SJCRH30 (cell line): ENCODE measurements around the gene LCMT1. TPM values are rescaled to one million over a fixed set of nuclear protein-coding genes. Genes with fewer than 3 reads are reported as not detected.
"Not testable (repeated sequence)": the region's sequence is repeated elsewhere in the genome, so short reads cannot be mapped to it uniquely, and the experiment has no call there.

Experiments used
- DNase-seq, 2 experiments: peaks; one replicate each; pipeline ENCODE4 v3.0.0-alpha.2; 2015 to 2020
- H3K27ac ChIP-seq: fragments of 250-450 bp; sonication (Bioruptor Pico); 2 replicates; pipeline ENCODE4 v1.5.1; 2020; ENCODE audit warnings: mild to moderate bottlenecking, moderate library complexity
- H3K27me3 ChIP-seq: fragments of 250-450 bp; sonication (Bioruptor Pico); 2 replicates; pipeline ENCODE4 v1.5.1; 2020; ENCODE audit warnings: mild to moderate bottlenecking, moderate library complexity
- H3K36me3 ChIP-seq: fragments of 250-450 bp; sonication (Bioruptor Pico); 2 replicates; pipeline ENCODE4 v1.5.1; 2020; ENCODE audit warnings: mild to moderate bottlenecking, moderate library complexity
- H3K4me1 ChIP-seq: fragments of 250-450 bp; sonication (Bioruptor Pico); 2 replicates; pipeline ENCODE4 v1.5.1; 2020; ENCODE audit warnings: mild to moderate bottlenecking, moderate library complexity
- H3K4me3 ChIP-seq: fragments of 250-450 bp; sonication (Bioruptor Pico); 2 replicates; pipeline ENCODE4 v1.5.1; 2020; ENCODE audit warnings: mild to moderate bottlenecking, moderate library complexity
- H3K9me3 ChIP-seq: fragments of 250-450 bp; sonication (Bioruptor Pico); replicated peaks from 2 replicates; pipeline ENCODE4 v1.5.1; 2020; ENCODE audit warnings: mild to moderate bottlenecking, moderate library complexity
- total RNA-seq: library from RNA; depleted of rRNA; stranded (reverse); fragments of >200 nt; shearing (Covaris generic); gene quantifications from 2 replicates; pipeline ENCODE4 v1.2.3, GENCODE V29; 2014

Gene LCMT1
- total RNA-seq, 1 experiment from 2014 or later = 31.7 TPM

DNA sequence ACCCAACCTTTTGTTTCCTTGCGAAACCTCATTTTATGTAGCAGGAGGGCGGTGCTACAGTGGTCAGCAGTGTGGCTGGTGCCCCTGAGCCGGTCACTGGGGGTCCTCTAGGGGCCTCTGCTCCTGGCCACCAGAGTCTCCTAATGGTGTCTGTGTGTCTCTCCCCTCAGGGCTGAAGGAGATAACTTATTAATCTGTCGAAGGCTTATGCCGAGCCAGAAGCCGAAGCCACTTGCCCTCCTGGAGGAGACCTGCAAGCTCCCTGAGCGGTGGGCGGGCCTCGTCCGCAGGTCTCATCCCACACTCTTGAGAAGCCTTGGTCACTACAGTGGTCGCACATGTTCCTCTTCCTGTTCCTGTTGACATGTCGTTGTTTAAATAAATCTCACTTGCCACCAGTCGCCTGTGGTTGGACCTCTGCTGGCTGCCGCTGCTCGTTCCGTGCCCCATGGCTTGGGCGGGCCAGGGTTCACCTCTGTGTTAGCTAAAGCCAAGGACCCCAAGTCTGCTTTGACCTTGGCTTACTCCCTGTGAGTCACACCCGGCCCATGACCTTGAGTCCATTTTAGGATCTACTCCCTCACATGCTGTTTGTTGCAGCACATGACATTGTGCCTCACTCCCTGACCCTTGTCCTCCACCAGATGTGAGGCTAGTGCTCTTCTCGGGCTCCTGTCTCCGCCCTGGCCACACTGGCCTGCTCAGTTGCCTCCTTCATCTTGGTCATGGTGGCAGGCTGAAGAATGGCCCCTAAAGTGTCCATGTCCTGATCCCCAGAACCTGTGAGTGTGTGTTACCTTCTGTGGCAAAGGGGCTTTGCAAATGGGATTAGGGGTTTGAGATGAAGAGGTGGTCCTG is 66.5 kb downstream of the LCMT1 start:
- Histone ChIP-seq H3K9me3 (no peaks in the 10 kb centered on the region), H3K36me3 (no peaks in the 10 kb centered on the region; the same call in 1 of the 2 replicates), H3K4me3 (no peak overlapping the region), H3K27me3 (no peaks in the 10 kb centered on the region), H3K27ac (no peak overlapping the region), H3K4me1 (no peaks in the 10 kb centered on the region)
- DNase-seq = no peak

DNA sequence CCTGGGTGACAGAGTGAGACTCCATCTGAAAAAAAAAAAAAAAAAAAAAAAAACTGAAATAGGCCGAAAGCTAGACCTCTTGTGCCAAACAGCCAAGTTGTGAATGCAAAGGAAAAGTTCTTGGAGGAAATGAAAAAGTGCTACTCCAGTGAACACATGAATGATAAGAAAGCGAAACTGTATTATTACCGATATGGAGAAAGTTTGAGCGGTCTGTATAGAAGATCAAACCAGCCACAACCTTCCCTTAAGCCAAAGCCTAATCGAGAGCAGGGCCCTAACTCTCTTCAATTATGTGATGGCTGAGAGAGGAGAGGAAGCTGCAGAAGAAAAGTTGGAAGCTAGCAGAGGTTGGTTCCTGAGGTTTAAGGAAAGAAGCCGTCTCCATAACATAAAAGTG is 69.7 kb downstream of the LCMT1 start:
- H3K9me3 ChIP-seq, H3K4me1 ChIP-seq, H3K27me3 ChIP-seq, H3K36me3 ChIP-seq, H3K27ac ChIP-seq, H3K4me3 ChIP-seq, DNase-seq: not testable (repeated sequence)

DNA sequence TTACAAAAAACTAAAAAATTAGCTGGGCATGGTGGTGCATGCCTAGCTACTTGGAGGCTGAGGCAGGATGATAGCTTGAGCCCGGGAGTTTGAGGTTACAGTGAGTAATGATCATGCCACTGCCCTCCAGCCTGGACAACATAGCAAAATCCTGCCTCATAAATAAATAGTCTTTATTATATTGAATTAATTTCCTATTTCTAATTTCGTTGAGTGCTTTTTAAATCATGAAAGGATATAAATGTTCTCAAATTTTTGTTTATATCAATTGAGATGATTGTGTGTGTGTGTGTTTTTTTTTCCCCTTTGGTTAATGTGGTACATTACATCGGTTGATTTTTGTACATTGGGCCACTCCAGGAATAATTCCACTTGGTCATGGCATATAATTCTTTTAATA is 73.2 kb downstream of the LCMT1 start:
- Histone ChIP-seq H3K27ac (no peak overlapping the region), H3K4me3 (no peak overlapping the region), H3K27me3 (no peaks in the 10 kb centered on the region), H3K4me1 (no peaks in the 10 kb centered on the region), H3K36me3 (no peaks in the 10 kb centered on the region), H3K9me3 (no peaks in the 10 kb centered on the region)
- DNase-seq = no peak

- no peak for DNase-seq
Observed at GRCh38 chr16:25187491-25187795, 75.9 kb downstream of the LCMT1 start.

DNA sequence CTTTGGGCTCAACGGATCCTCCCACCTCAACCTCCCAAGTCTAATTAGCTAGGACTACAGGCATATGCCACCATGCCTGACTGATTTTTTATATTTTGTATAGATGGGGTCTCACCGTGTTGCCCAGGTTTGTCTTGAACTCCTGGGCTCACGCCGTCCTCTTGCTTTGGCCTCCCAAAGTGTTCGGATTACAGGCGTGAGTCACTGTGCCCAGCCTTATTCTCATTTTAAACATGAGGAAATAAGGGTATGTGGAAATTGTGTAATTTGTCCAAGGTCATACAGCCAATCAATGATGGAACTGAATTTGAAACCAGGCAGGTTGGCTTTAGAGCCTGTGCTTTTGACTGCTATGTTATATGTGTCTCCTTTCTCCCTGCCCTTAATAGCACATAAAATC is 77.8 kb downstream of the LCMT1 start:
- Histone ChIP-seq H3K4me1 (no peaks in the 10 kb centered on the region; the same call in 1 of the 2 replicates), H3K4me3 (no peak overlapping the region)

More at GRCh38 chr16:25187491-25187795, 75.9 kb downstream of the LCMT1 start:
- Histone ChIP-seq H3K4me1 (no peaks in the 10 kb centered on the region; the same call in 1 of the 2 replicates), H3K36me3 (no peaks in the 10 kb centered on the region), H3K27ac (no peak overlapping the region), H3K4me3 (no peak overlapping the region), H3K9me3 (no peaks in the 10 kb centered on the region), H3K27me3 (no peaks in the 10 kb centered on the region)

DNA sequence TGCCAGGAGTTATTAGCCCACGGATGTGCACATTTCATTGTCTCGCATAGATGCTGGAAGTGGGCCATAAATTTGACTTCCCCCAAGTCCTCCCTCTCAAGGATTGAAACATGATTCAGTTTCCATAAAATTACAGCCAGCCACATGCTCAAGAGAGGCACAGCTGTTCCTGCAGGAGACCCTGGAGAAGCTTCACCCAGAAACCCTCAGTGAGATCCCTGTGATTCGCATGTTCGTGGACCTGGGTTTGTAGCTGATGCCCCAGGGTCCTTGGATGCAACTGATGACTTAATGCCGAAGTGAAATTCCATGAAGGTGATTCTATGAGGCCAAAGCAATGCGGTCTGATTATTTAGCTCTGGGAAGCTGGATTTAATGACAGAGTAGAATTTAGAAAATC is 80.6 kb downstream of the LCMT1 start:
- H3K27me3 ChIP-seq = no peaks in the 10 kb centered on the region
- H3K4me1 ChIP-seq = no peaks in the 10 kb centered on the region; the same call in 1 of the 2 replicates
- no peaks in the 10 kb centered on the region for H3K36me3 ChIP-seq
- H3K4me3 ChIP-seq = no peak overlapping the region
- H3K27ac ChIP-seq = no peak overlapping the region
- DNase-seq = peak; percentile 46 to 63
- no peaks in the 10 kb centered on the region for H3K9me3 ChIP-seq

More for the DNA sequence above, 77.8 kb downstream of the LCMT1 start:
- DNase-seq = no peak
- Histone ChIP-seq H3K9me3 (no peaks in the 10 kb centered on the region), H3K27ac (no peak overlapping the region), H3K27me3 (no peaks in the 10 kb centered on the region), H3K36me3 (no peaks in the 10 kb centered on the region)

DNA sequence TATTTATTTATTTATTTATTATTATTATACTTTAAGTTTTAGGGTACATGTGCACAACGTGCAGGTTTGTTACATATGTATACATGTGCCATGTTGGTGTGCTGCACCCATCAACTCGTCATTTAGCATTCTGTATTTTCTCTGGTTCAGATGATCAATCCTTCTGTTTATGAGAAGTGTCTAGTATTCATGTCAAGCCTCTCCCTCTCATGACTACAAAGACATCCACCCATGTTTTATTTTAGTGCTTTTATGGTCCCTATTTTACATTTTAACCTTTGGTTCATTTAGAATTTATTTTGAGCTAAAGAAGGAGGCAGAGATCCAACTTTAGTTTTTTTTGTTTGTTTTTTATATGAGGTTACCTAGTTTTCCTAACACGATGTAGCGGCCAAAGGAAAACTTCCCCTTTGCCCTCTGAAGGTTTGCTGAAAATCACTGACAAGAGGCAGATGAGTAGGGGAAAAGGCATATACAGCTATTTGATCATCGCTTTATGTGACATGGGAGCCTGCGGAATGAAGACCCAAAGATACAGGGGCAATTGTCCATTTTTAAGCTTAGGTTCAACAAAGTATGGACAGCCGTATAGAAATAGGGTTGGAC is 82.8 kb downstream of the LCMT1 start:
- DNase-seq = no peak
- Histone ChIP-seq H3K36me3 (no peaks in the 10 kb centered on the region), H3K27me3 (no peaks in the 10 kb centered on the region), H3K9me3 (no peaks in the 10 kb centered on the region), H3K4me3 (no peak overlapping the region), H3K4me1 (no peaks in the 10 kb centered on the region; the same call in 1 of the 2 replicates), H3K27ac (no peak overlapping the region)

- Histone ChIP-seq H3K36me3 (no peaks in the 10 kb centered on the region), H3K4me3 (no peak overlapping the region), H3K27me3 (no peaks in the 10 kb centered on the region), H3K27ac (no peak overlapping the region), H3K9me3 (no peaks in the 10 kb centered on the region), H3K4me1 (no peaks in the 10 kb centered on the region)
- no peak for DNase-seq
Observed at GRCh38 chr16:25198021-25198420, 86.5 kb downstream of the LCMT1 start.

DNA sequence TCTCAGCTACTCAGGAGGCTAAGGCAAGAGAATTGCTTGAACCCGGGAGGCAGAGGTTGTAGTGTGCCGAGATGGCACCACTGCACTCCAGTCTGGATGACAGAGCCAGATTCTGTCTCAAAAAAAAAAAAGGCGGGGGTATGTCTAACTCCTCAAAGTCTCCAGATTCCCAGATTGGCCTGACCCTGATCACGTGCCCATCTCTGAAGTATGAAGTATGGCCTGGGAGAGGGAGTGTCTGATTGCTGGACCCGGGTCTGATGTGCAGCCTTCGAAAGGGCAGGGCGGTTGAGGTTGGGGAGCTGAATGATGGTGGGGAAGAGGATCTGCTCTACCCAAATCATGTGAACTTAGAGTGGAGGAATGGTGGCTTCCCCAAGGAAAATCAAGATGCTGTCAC is 87.9 kb downstream of the LCMT1 start:
- Histone ChIP-seq H3K27me3 (no peaks in the 10 kb centered on the region), H3K9me3 (no peaks in the 10 kb centered on the region), H3K27ac (no peak overlapping the region), H3K4me1 (no peaks in the 10 kb centered on the region), H3K4me3 (no peak overlapping the region), H3K36me3 (no peaks in the 10 kb centered on the region)
- no peak for DNase-seq

DNA sequence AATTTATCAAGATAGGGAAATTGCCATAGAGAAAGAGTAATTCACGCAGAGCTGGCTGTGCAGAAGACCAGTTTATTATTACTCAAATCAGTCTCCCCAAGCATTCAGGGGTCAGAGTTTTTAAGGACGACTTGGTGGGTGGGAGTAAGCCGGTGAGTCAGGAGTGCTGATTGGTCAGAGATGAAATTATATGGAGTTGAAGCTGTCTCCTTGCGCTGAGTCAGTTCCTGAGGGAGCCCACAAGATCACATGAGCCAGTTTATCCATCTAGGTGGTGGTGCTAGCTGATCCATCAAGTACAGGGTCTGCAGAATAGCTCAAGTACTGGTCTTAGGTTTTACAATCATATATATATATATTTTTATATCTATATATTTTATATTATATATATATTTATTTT is 99.2 kb downstream of the LCMT1 start:
- Histone ChIP-seq H3K36me3 (no peaks in the 10 kb centered on the region), H3K27me3 (no peaks in the 10 kb centered on the region), H3K27ac (no peak overlapping the region), H3K4me3 (no peak overlapping the region), H3K4me1 (no peaks in the 10 kb centered on the region), H3K9me3 (no peaks in the 10 kb centered on the region)
- DNase-seq = no peak

GRCh38 chr16:25212636-25213035 is 101.1 kb downstream of the LCMT1 start:
- H3K36me3 ChIP-seq = no peaks in the 10 kb centered on the region
- no peak for DNase-seq
- no peak overlapping the region for H3K27ac ChIP-seq
- H3K4me3 ChIP-seq = no peak overlapping the region
- no peaks in the 10 kb centered on the region for H3K9me3 ChIP-seq
- no peaks in the 10 kb centered on the region for H3K4me1 ChIP-seq
- H3K27me3 ChIP-seq = no peaks in the 10 kb centered on the region

GRCh38 chr16:25213709-25214397 is 102.3 kb downstream of the LCMT1 start:
- Histone ChIP-seq H3K27me3 (no peaks in the 10 kb centered on the region), H3K4me1 (no peaks in the 10 kb centered on the region), H3K9me3 (no peaks in the 10 kb centered on the region), H3K4me3 (no peak overlapping the region), H3K36me3 (no peaks in the 10 kb centered on the region), H3K27ac (no peak overlapping the region)
- no peak for DNase-seq

- DNase-seq = no peak
- Histone ChIP-seq H3K36me3 (no peaks in the 10 kb centered on the region), H3K27ac (no peak overlapping the region), H3K4me1 (no peaks in the 10 kb centered on the region), H3K9me3 (no peaks in the 10 kb centered on the region), H3K4me3 (no peak overlapping the region), H3K27me3 (no peaks in the 10 kb centered on the region)
Observed at GRCh38 chr16:25217112-25217511, 105.6 kb downstream of the LCMT1 start.

- no peaks in the 10 kb centered on the region for H3K27me3 ChIP-seq
- no peaks in the 10 kb centered on the region for H3K36me3 ChIP-seq
- DNase-seq = no peak
- H3K27ac ChIP-seq = no peak overlapping the region
- H3K4me1 ChIP-seq = no peaks in the 10 kb centered on the region
- no peaks in the 10 kb centered on the region for H3K9me3 ChIP-seq
- no peak overlapping the region for H3K4me3 ChIP-seq
Observed at GRCh38 chr16:25217921-25218320, 106.4 kb downstream of the LCMT1 start.

DNA sequence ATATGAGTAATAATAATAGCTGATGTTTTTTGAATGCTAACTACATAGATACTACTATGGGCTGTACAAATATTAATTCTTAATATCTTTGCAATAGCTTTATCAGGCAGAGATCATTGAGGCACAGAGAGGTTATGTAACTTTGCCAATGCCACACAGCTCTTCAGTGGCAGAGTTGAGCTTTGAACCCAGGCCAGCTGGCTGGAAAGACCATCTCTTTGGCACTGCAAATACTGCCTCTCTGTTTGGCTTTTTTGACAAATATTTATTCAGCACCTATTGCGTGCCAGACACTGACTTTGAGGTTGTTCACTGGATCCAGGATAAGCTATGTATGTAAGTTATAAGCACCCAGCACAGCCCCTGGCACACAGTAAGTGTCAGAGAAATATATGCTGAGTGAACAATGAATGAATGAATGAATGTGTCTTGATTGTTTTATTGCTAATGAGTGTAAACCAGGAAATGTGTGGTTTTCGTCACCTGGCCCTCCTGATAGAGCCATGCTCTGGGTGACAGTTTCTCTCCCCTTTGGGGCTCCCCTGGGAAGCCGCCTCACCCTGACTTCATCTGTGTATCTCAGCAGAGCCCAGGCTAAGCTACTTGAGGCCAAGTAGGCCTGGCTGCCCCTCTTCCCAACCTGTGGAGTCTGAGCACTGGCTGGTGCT is 107.7 kb downstream of the LCMT1 start:
- H3K4me1 ChIP-seq = no peaks in the 10 kb centered on the region
- no peaks in the 10 kb centered on the region for H3K36me3 ChIP-seq
- no peak overlapping the region for H3K4me3 ChIP-seq
- 0 out of 2 replicates have a peak, but pooled peaks cover 2% of the 10 kb centered on the region for H3K27me3 ChIP-seq
- H3K9me3 ChIP-seq = no peaks in the 10 kb centered on the region
- no peak overlapping the region for H3K27ac ChIP-seq
- no peak for DNase-seq
